GM12892 (cell line): ENCODE results near the gene FAM111B.
"Not testable (repeated sequence)": the region's sequence is repeated elsewhere in the genome, so short reads cannot be mapped to it uniquely, and the experiment has no call there.

ENCODE experiments used
- POLR2A ChIP-seq: IDR thresholded peaks from 2 replicates; pipeline ENCODE4 v1.6.1; 2011; ENCODE audit warnings: low read depth, low read length, control low read depth
- POLR2AphosphoS5 ChIP-seq: IDR thresholded peaks from 2 replicates; pipeline ENCODE4 v1.6.1; 2011; ENCODE audit warnings: low read depth, low read length, control low read depth

DNA sequence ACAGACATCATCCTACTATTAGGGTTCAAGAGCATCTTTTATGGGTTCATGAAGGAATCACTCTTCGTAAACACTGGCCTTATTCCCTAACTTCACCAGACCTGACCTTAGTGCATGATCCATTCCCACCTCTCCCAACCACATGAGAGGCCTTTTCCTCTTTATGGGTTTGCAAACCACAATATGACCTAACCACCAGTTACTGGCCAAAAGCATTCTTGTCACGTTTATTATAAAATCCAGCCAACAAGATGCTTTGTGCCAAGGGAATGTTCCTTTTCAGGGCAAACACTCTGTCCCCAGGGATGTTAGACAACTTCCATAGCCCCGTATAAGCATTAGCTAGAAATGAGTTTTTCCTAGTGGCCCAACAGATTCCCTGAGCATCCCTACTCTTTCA, 46.9 kb upstream of the FAM111B start:
- not testable (repeated sequence) for TF ChIP-seq POLR2AphosphoS5, POLR2A
